DOHH2 (cell line): ENCODE results near the gene PIBF1.

Experiments
- H3F3A ChIP-seq: fragments of 200-600 bp; sonication (generic), shearing (Covaris generic); 2 replicates; pipeline ENCODE4 v1.6.0; 2016; ENCODE audit warnings: antibody characterized with exemption, mild to moderate bottlenecking; ENCODE audit not compliant: control insufficient read depth, insufficient read depth
- H3K27ac ChIP-seq: fragments of 200-600 bp; sonication (generic); 2 replicates; pipeline ENCODE4 v1.5.1; 2014; ENCODE audit warnings: low read depth, mild to moderate bottlenecking, low read length, moderate library complexity
- H3K27me3 ChIP-seq: fragments of 200-600 bp; sonication (generic); 2 replicates; pipeline ENCODE4 v1.6.1; 2014; ENCODE audit warnings: mild to moderate bottlenecking, low read length, mixed read lengths; ENCODE audit not compliant: control insufficient read depth
- H3K36me3 ChIP-seq: fragments of 200-600 bp; sonication (generic); 2 replicates; pipeline ENCODE4 v1.6.1; 2014; ENCODE audit warnings: mild to moderate bottlenecking, low read length, moderate library complexity, mixed read lengths; ENCODE audit not compliant: control insufficient read depth
- H3K4me1 ChIP-seq: fragments of 200-600 bp; sonication (generic); 2 replicates; pipeline ENCODE4 v1.6.1; 2014; ENCODE audit warnings: mild to moderate bottlenecking, low read length, mixed read lengths; ENCODE audit not compliant: control insufficient read depth
- H3K4me2 ChIP-seq: fragments of 200-600 bp; sonication (generic); 2 replicates; pipeline ENCODE4 v1.6.0; 2014; ENCODE audit warnings: mild to moderate bottlenecking, low read length, moderate library complexity
- H3K4me3 ChIP-seq: fragments of 200-600 bp; sonication (generic); 2 replicates; pipeline ENCODE4 v1.5.1; 2014; ENCODE audit warnings: mild to moderate bottlenecking, low read length, mixed read lengths
- H3K79me2 ChIP-seq: fragments of 200-600 bp; sonication (generic); 2 replicates; pipeline ENCODE4 v1.6.1; 2014; ENCODE audit warnings: mild to moderate bottlenecking, low read length, mixed read lengths; ENCODE audit not compliant: control insufficient read depth
- H3K9me2 ChIP-seq: fragments of 200-600 bp; sonication (generic); replicated peaks from 2 replicates; pipeline ENCODE4 v1.6.1; 2014; ENCODE audit warnings: mild to moderate bottlenecking, low read length, mixed read lengths; ENCODE audit not compliant: control insufficient read depth
- H3K9me3 ChIP-seq: fragments of 200-600 bp; sonication (generic); 2 replicates; pipeline ENCODE4 v1.6.1; 2014; ENCODE audit warnings: antibody characterized with exemption, low read length, mixed read lengths; ENCODE audit not compliant: control insufficient read depth, insufficient read depth
- H4K20me1 ChIP-seq: fragments of 200-600 bp; sonication (generic); 2 replicates; pipeline ENCODE4 v1.6.0; 2014; ENCODE audit warnings: low read depth, mild to moderate bottlenecking, antibody characterized with exemption, low read length, moderate library complexity; ENCODE audit not compliant: control insufficient read depth, insufficient read depth
- EZH2phosphoT487 ChIP-seq: fragments of 200-600 bp; sonication (generic); IDR thresholded peaks from 2 replicates; pipeline ENCODE4 v1.6.1; 2017; ENCODE audit warnings: borderline replicate concordance, mild to moderate bottlenecking, antibody characterized with exemption, low read length, moderate library complexity, mixed read lengths
- TF ChIP-seq, protein P1 (sequence below): fragments of 200-600 bp; sonication (generic); IDR thresholded peaks from one replicate; pipeline ENCODE4 v1.5.1; 2014; ENCODE audit warnings: antibody characterized with exemption, mild to moderate bottlenecking, low read depth, low read length; ENCODE audit not compliant: poor library complexity, severe bottlenecking

Gene PIBF1

DNA sequence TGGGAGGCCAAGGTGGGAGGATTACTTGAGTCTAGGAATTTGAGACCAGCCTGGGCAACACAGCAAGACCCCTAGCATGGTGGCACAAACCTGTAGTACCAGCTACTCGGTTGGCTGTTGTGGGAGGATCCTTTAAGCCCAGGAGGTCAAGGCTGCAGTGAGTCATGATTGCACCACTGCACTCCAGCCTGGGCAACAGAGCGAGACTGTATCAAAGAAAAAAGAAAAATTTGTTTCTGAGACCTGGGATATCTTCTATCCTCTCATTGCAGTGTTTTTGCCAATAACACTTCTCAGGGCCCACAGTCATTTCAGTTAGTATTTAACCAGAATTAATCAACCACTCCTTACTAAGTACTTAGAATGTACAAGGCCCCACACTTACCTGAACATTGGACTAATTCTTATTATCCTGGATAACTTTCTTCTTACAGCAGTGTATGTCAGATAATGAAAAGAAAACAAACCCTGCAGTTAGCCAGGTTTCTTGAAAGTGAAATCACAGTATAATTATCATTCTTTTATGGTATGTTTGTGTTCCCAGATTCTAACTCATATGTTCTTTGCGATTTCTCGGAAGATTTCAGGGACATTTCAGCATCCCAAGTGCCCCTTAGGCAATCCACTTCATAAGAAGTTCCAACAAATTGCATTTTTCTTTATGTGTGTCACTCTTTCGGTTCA lies 201.3 kb downstream of the PIBF1 start:
- Histone ChIP-seq H3K4me3 (no peak overlapping the region), H3K4me2 (no peak overlapping the region), H3K9me3 (no peaks in the 10 kb centered on the region), H3K27me3 (no peaks in the 10 kb centered on the region), H3K27ac (no peak overlapping the region), H3K4me1 (no peaks in the 10 kb centered on the region), H4K20me1 (no peaks in the 10 kb centered on the region), H3K36me3 (no peaks in the 10 kb centered on the region), H3F3A (no peaks in the 10 kb centered on the region), H3K79me2 (no peaks in the 10 kb centered on the region), H3K9me2 (no peaks in the 10 kb centered on the region)
- TF ChIP-seq, protein P1, sequence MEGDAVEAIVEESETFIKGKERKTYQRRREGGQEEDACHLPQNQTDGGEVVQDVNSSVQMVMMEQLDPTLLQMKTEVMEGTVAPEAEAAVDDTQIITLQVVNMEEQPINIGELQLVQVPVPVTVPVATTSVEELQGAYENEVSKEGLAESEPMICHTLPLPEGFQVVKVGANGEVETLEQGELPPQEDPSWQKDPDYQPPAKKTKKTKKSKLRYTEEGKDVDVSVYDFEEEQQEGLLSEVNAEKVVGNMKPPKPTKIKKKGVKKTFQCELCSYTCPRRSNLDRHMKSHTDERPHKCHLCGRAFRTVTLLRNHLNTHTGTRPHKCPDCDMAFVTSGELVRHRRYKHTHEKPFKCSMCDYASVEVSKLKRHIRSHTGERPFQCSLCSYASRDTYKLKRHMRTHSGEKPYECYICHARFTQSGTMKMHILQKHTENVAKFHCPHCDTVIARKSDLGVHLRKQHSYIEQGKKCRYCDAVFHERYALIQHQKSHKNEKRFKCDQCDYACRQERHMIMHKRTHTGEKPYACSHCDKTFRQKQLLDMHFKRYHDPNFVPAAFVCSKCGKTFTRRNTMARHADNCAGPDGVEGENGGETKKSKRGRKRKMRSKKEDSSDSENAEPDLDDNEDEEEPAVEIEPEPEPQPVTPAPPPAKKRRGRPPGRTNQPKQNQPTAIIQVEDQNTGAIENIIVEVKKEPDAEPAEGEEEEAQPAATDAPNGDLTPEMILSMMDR = no peak
- TF ChIP-seq EZH2phosphoT487 = no peak

DNA sequence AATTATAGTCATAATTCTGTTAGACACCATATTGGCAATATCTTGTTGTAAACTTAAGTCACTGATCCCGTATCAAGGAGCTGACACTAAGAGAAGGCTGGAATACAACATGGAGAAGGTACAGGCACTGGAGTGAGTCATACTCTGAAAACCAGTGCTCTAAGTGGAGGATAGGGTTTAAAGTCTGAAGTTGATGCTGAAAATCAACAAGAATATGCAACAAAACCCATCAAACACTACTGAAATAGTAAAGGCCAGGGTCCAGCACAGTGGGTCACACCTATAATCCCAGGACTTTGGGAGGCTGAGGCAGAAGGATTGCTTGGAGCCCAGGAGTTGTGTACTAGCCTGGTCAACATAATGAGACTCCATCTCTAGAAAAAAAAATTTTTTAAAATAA lies 203.7 kb downstream of the PIBF1 start:
- H4K20me1 ChIP-seq = no peaks in the 10 kb centered on the region
- no peak overlapping the region for H3K27ac ChIP-seq
- H3K36me3 ChIP-seq = no peaks in the 10 kb centered on the region
- H3K4me3 ChIP-seq = no peak overlapping the region
- no peak for TF ChIP-seq EZH2phosphoT487
- TF ChIP-seq, protein P1 = no peak
- H3K9me3 ChIP-seq = no peaks in the 10 kb centered on the region
- no peaks in the 10 kb centered on the region for H3K4me1 ChIP-seq
- H3K9me2 ChIP-seq = no peaks in the 10 kb centered on the region
- H3K79me2 ChIP-seq = no peaks in the 10 kb centered on the region
- H3K4me2 ChIP-seq = no peak overlapping the region
- no peaks in the 10 kb centered on the region for H3F3A ChIP-seq
- H3K27me3 ChIP-seq = no peaks in the 10 kb centered on the region

GRCh38 chr13:72986197-72986596 lies 204.3 kb downstream of the PIBF1 start:
- Histone ChIP-seq H3K79me2 (no peaks in the 10 kb centered on the region), H3K4me1 (no peaks in the 10 kb centered on the region), H3F3A (no peaks in the 10 kb centered on the region), H4K20me1 (no peaks in the 10 kb centered on the region), H3K9me2 (no peaks in the 10 kb centered on the region), H3K27me3 (no peaks in the 10 kb centered on the region), H3K36me3 (no peaks in the 10 kb centered on the region), H3K4me2 (no peak overlapping the region), H3K27ac (no peak overlapping the region), H3K4me3 (no peak overlapping the region), H3K9me3 (no peaks in the 10 kb centered on the region)
- TF ChIP-seq EZH2phosphoT487 = no peak
- TF ChIP-seq, protein P1 = no peak
